GM12873 (cell line): ENCODE data around the gene ALPI.

Experiments
- CTCF ChIP-seq: IDR thresholded peaks from 2 replicates; pipeline ENCODE4 v1.5.1; 2012; ENCODE audit warnings: low read depth, mild to moderate bottlenecking, moderate library complexity, low read length, control low read depth; ENCODE audit not compliant: insufficient read depth; ENCODE audit errors: missing control alignments

The ALPI gene

DNA sequence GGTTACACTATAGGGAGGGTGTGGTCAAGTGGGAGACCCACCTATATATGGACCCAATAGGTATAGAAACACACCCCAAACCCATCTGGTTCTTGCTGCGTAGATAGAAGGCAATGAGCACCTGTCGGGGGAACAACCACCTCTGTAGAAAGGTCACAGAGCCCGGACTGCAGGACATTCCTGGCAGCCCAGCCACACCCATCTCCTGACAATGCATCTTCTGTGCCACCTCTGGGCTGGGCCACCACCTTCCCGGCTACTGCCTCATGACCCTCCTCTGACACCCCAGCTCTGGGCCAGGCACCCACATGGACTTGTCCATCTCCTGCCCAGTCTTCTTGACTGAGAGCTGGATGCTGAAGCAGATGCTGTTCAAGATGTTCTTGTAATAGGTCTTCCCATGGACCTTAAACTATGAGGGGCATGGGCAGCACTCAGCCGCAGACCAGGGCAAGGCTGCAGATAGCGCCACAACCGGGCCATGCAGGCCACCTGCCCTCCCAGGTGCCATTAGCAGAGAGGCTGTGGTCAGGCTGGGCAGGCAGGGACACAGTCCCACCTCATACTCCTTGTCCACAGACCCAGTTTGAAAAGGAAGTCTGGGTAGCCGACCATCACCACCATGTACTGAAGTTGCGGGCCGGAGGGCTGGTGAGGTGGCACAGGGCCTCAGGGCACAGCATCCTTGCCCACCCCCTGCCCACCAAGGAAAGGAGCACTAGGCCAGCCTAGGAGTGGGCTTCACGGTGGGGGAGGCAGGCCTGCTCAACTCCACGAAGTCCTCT, 40.0 kb upstream of the ALPI start:
- TF ChIP-seq CTCF = no peak

- TF ChIP-seq CTCF = no peak
Observed at GRCh38 chr2:232416521-232417470, 39.2 kb upstream of the ALPI start.

- TF ChIP-seq CTCF = no peak
Observed at GRCh38 chr2:232417489-232417888, 38.5 kb upstream of the ALPI start.

- TF ChIP-seq CTCF = no peak
Observed at GRCh38 chr2:232418056-232418455, 37.9 kb upstream of the ALPI start.

DNA sequence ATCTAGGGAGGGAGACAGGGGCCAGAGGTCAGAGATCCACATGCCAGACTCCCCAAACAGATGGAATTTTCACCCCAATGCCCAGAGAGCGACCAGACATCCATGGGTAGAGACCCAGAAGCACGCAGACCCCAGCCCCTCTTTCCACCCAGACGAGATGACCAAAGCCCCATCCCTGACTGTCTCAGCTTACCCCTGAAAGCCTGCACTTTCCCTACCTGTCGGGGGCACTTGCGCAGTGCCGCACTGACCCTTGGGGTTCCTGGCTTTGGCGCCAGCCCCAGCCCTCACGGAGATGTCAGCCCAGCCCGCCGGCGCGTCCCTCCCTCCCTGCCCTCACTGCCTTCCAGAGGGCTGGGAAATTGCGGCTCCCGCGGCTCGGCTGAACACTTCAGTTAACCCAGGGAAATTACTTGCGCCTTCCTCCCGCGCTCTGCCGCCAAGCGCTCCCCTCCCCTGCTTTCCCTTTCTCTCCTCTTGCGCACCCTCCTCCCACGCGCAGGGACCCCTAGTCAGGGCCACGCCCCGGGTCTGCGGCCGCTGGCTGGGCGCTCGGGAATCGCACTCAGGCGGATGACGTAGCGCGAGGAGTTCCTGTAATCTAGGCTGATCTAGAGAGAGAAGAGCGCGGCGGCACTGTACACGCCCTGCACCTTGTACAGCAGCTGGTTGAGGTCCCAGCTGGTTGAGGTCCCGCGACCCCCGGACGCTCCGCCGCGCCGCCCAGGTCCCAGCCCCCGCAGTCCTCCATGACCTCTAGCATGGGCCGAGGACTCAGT, 37.3 kb upstream of the ALPI start:
- no peak for TF ChIP-seq CTCF

DNA sequence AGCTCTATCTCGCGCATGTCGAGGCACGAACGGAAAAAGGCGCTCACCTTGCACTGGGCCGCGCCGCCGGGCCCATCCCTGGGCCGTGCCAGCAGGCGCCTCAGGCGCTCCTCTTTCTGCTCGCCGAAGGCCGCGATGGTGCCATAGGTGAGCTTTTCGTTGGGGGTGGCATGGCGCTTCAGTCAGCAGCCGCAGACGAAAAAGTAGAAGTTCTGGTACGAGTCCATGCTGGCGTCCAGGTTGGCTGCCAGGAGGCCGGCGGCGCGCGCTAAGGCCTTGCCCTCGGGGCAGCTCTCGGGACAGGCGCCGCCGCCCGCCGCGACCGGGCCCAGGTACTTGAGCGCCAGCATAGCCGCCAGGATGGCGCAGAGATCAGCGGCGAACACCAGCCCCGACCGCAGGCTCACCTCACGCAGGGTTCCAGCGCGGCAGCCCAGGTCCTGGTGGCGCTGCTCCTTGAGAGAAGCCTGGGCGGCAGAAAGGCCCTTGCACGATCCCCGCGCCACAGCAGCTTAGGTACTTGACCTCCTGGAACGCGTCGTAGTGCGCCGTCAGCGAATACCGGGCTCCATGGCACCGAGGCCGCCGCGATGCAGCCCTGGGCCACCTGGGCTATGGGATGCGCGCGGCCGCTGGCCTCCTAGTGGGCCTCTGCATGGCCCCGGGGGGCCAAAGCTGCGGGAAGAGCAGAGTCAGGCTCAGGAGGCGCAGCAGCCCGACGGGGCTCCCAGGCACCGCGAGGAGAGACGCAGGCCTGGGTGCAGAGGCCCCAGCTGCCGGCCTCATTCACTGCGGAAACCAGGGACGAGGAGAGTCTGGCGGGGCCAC, 36.5 kb upstream of the ALPI start:
- TF ChIP-seq CTCF = no peak
